ENCODE data around the gene CD209.

Gene CD209

GRCh38 chr19:7788933-7789323, 41.6 kb upstream of the CD209 start:
- H3K27ac ChIP-seq = no peak overlapping the region
- TF ChIP-seq CTCF (IDR thresholded peaks at IDR 0.05) = no peak
- TF ChIP-seq ZFX (IDR thresholded peaks at IDR 0.05; ENCODE audit: borderline replicate concordance) = no peak

GRCh38 chr19:7788178-7788932, 41.0 kb upstream of the CD209 start:
- no peak for TF ChIP-seq ZFX (IDR thresholded peaks at IDR 0.05; ENCODE audit: borderline replicate concordance)
- TF ChIP-seq CTCF (IDR thresholded peaks at IDR 0.05) = no peak
- no peak overlapping the region for H3K27ac ChIP-seq

GRCh38 chr19:7787602-7788177, 40.4 kb upstream of the CD209 start:
- H3K27ac ChIP-seq = no peak overlapping the region
- TF ChIP-seq CTCF (IDR thresholded peaks at IDR 0.05) (no peak), ZFX (IDR thresholded peaks at IDR 0.05; ENCODE audit: borderline replicate concordance) (no peak)

- TF ChIP-seq ZFX (IDR thresholded peaks at IDR 0.05; ENCODE audit: borderline replicate concordance) (no peak), CTCF (IDR thresholded peaks at IDR 0.05) (no peak)
- H3K27ac ChIP-seq = no peak overlapping the region
These were observed 39.8 kb upstream of the CD209 start for GRCh38 chr19:7787141-7787540.

GRCh38 chr19:7784856-7785255, 37.5 kb upstream of the CD209 start:
- no peak overlapping the region for H3K27ac ChIP-seq
- no peak for TF ChIP-seq ZFX (IDR thresholded peaks at IDR 0.05; ENCODE audit: borderline replicate concordance)
- TF ChIP-seq CTCF (IDR thresholded peaks at IDR 0.05) = no peak

GRCh38 chr19:7783991-7784423, 36.7 kb upstream of the CD209 start:
- TF ChIP-seq ZFX (IDR thresholded peaks at IDR 0.05; ENCODE audit: borderline replicate concordance) (no peak), CTCF (IDR thresholded peaks at IDR 0.05) (no peak)
- H3K27ac ChIP-seq = no peak overlapping the region

GRCh38 chr19:7781157-7781556, 33.8 kb upstream of the CD209 start:
- no peak for TF ChIP-seq ZFX (IDR thresholded peaks at IDR 0.05; ENCODE audit: borderline replicate concordance)
- TF ChIP-seq CTCF (IDR thresholded peaks at IDR 0.05) = no peak
- no peak overlapping the region for H3K27ac ChIP-seq
